GM23248 (cell line): ENCODE results near the gene FUT8. TPM values are rescaled to one million over a fixed set of nuclear protein-coding genes. Genes with fewer than 3 reads are reported as not detected.

Experiments
- DNase-seq: peaks from one replicate; pipeline ENCODE4 v3.0.0-alpha.2; 2015
- H2AFZ ChIP-seq: fragments of 200-600 bp; sonication (generic); 2 replicates; pipeline ENCODE4 v1.6.1; 2016; ENCODE audit warnings: antibody characterized with exemption
- H3F3A ChIP-seq: fragments of 200-600 bp; sonication (generic); 2 replicates; pipeline ENCODE4 v1.6.1; 2016; ENCODE audit warnings: mild to moderate bottlenecking, antibody characterized with exemption, mixed run types; ENCODE audit not compliant: insufficient read depth
- H3K27ac ChIP-seq: fragments of 200-600 bp; sonication (generic); 2 replicates; pipeline ENCODE4 v1.5.1; 2016; ENCODE audit warnings: mild to moderate bottlenecking
- H3K27me3 ChIP-seq: fragments of 200-600 bp; sonication (generic); replicated peaks from 2 replicates; pipeline ENCODE4 v1.6.1; 2016; ENCODE audit warnings: mild to moderate bottlenecking; ENCODE audit not compliant: insufficient read depth
- H3K36me3 ChIP-seq: fragments of 200-600 bp; sonication (generic); 2 replicates; pipeline ENCODE4 v1.6.1; 2016; ENCODE audit warnings: low read depth, mild to moderate bottlenecking
- H3K4me1 ChIP-seq: fragments of 200-600 bp; sonication (generic); 2 replicates; pipeline ENCODE4 v1.6.1; 2016; ENCODE audit warnings: mild to moderate bottlenecking; ENCODE audit not compliant: insufficient read depth
- H3K4me2 ChIP-seq: fragments of 200-600 bp; sonication (generic); one replicate; pipeline ENCODE4 v1.6.1; 2016; ENCODE audit warnings: mild to moderate bottlenecking; ENCODE audit not compliant: unreplicated experiment
- H3K4me3 ChIP-seq: fragments of 200-600 bp; sonication (generic); 2 replicates; pipeline ENCODE4 v1.5.1; 2016; ENCODE audit warnings: mild to moderate bottlenecking
- H3K79me2 ChIP-seq: fragments of 200-600 bp; sonication (generic); 2 replicates; pipeline ENCODE4 v1.6.1; 2016; ENCODE audit warnings: mild to moderate bottlenecking; ENCODE audit not compliant: insufficient read depth
- H3K9ac ChIP-seq: fragments of 200-600 bp; sonication (generic); 2 replicates; pipeline ENCODE4 v1.6.1; 2016; ENCODE audit warnings: mild to moderate bottlenecking
- H3K9me2 ChIP-seq: fragments of 200-600 bp; sonication (generic); 2 replicates; pipeline ENCODE4 v1.6.1; 2016; ENCODE audit warnings: mixed run types, mild to moderate bottlenecking, moderate library complexity; ENCODE audit not compliant: insufficient read depth
- H3K9me3 ChIP-seq: fragments of 200-600 bp; sonication (generic); one replicate; pipeline ENCODE4 v1.6.1; 2017; ENCODE audit warnings: low read depth
- H4K20me1 ChIP-seq: fragments of 200-600 bp; sonication (generic); 2 replicates; pipeline ENCODE4 v1.6.0; 2016; ENCODE audit not compliant: insufficient read depth
- EZH2 ChIP-seq: fragments of 200-600 bp; sonication (generic); IDR thresholded peaks from 2 replicates; pipeline ENCODE4 v1.6.1; 2018; ENCODE audit warnings: antibody characterized with exemption, mild to moderate bottlenecking; ENCODE audit not compliant: insufficient read depth, poor library complexity, severe bottlenecking
- EZH2phosphoT487 ChIP-seq: fragments of 200-600 bp; sonication (generic); IDR thresholded peaks from 2 replicates; pipeline ENCODE4 v1.6.1; 2018; ENCODE audit warnings: antibody characterized with exemption, moderate library complexity, mild to moderate bottlenecking, low read depth; ENCODE audit not compliant: insufficient read depth
- WGBS, 2 experiments: methylation state at CpG; one replicate each; pipeline ENCODE4 v1.1.6; 2015 to 2017; ENCODE audit warnings: low lambda C conversion rate in 2 of 2, low coverage in 1 of 2; ENCODE audit errors: missing lambda C conversion rate in 2 of 2; 5-methylcytosine and 5-hydroxymethylcytosine counted together
- in situ Hi-C: fragments of 300-500 bp; cut with MboI; formaldehyde crosslinking; loops from 2 replicates; pipeline ENCODE4 v1.15.0; 2020
- polyA plus RNA-seq: library from polyadenylated mRNA; unstranded; fragments of >200 nt; fragmentation: Nextera tagmentation; extraction: Ambion mirVana; gene quantifications from 2 replicates; pipeline ENCODE4 v1.2.1, GENCODE V29; 2016
- total RNA-seq: library from RNA; depleted of rRNA; stranded (reverse); fragments of >200 nt; shearing (Covaris generic); gene quantifications from 2 replicates; pipeline ENCODE4 v1.2.3, GENCODE V29; 2014

FUT8 gene
- total and polyA plus RNA-seq, 2 experiments from 2014 or later: 40.0 to 60.6 TPM

- in situ Hi-C loops: no loop called here
- Histone ChIP-seq H3K79me2 (no peaks in the 10 kb centered on the region), H2AFZ (no peak overlapping the region), H3K9me2 (no peaks in the 10 kb centered on the region), H3K4me2 (no peak overlapping the region), H3K4me3 (no peak overlapping the region), H4K20me1 (no peaks in the 10 kb centered on the region), H3K4me1 (no peaks in the 10 kb centered on the region), H3K36me3 (no peaks in the 10 kb centered on the region), H3K27me3 (no peaks in the 10 kb centered on the region), H3F3A (no peaks in the 10 kb centered on the region), H3K9me3 (no peaks in the 10 kb centered on the region), H3K27ac (no peak overlapping the region), H3K9ac (no peak overlapping the region)
- no peak for DNase-seq
- TF ChIP-seq EZH2phosphoT487 (no peak), EZH2 (no peak)
- 72 to 75% methylated on average over 3 of the region's 3 CpGs for WGBS, 2 experiments
Measured at GRCh38 chr14:65749287-65749686, 336.8 kb downstream of the FUT8 start.

GRCh38 chr14:65750906-65751305 is 338.4 kb downstream of the FUT8 start:
- TF ChIP-seq EZH2: no peak
- TF ChIP-seq EZH2phosphoT487: no peak
- Histone ChIP-seq H3K4me3 (no peak overlapping the region), H3K79me2 (no peaks in the 10 kb centered on the region), H3K9me3 (no peaks in the 10 kb centered on the region), H3K36me3 (no peaks in the 10 kb centered on the region), H3F3A (no peaks in the 10 kb centered on the region), H2AFZ (no peak overlapping the region), H3K27ac (no peak overlapping the region), H3K4me2 (no peak overlapping the region), H3K27me3 (no peaks in the 10 kb centered on the region), H4K20me1 (no peaks in the 10 kb centered on the region), H3K9ac (no peak overlapping the region), H3K4me1 (no peaks in the 10 kb centered on the region), H3K9me2 (no peaks in the 10 kb centered on the region)
- no peak for DNase-seq
- in situ Hi-C loops: no loop called here
- 53 to 57% methylated on average over 1 of the region's 1 CpG for WGBS, 2 experiments

GRCh38 chr14:65751510-65751909 is 339.0 kb downstream of the FUT8 start:
- no peaks in the 10 kb centered on the region for H3K79me2 ChIP-seq
- H3K9me2 ChIP-seq: no peaks in the 10 kb centered on the region
- H3K4me1 ChIP-seq: no peaks in the 10 kb centered on the region
- TF ChIP-seq EZH2 (no peak), EZH2phosphoT487 (no peak)
- no peak overlapping the region for H3K9ac ChIP-seq
- 64 to 65% methylated on average over 3 of the region's 3 CpGs for WGBS, 2 experiments
- no peaks in the 10 kb centered on the region for H3F3A ChIP-seq
- no peaks in the 10 kb centered on the region for H3K27me3 ChIP-seq
- H2AFZ ChIP-seq: no peak overlapping the region
- H3K36me3 ChIP-seq: no peaks in the 10 kb centered on the region
- in situ Hi-C loops: no loop called here
- no peak overlapping the region for H3K27ac ChIP-seq
- no peaks in the 10 kb centered on the region for H3K9me3 ChIP-seq
- no peak for DNase-seq
- H4K20me1 ChIP-seq: no peaks in the 10 kb centered on the region
- no peak overlapping the region for H3K4me2 ChIP-seq
- H3K4me3 ChIP-seq: no peak overlapping the region

DNA sequence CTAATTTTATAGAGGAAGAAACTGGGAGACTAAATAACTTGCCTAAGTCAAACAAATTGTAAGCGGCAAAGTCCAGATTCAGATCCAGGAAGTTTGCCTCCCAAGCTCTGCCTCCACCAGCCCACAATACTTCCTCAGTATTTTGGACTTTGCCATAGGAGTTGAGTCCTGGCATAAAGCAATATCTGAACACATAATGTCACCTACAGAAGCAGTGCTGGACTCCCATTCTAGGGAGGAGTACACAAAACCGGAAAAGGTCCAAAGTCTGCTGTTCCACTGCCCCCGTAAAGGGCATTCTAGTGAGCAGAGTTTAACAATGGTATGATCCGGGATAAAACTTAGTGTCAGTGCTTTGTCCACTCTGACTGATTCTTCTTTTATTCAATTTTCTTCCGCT is 340.5 kb downstream of the FUT8 start:
- DNase-seq: no peak
- Histone ChIP-seq H3K4me3 (no peak overlapping the region), H3K79me2 (no peaks in the 10 kb centered on the region), H3K9ac (no peak overlapping the region), H3K27ac (no peak overlapping the region), H3K4me1 (no peaks in the 10 kb centered on the region), H3K4me2 (no peak overlapping the region), H3K9me2 (no peaks in the 10 kb centered on the region), H3F3A (no peaks in the 10 kb centered on the region), H2AFZ (no peak overlapping the region), H4K20me1 (no peaks in the 10 kb centered on the region), H3K9me3 (no peaks in the 10 kb centered on the region), H3K36me3 (no peaks in the 10 kb centered on the region), H3K27me3 (no peaks in the 10 kb centered on the region)
- TF ChIP-seq EZH2phosphoT487 (no peak), EZH2 (no peak)
- WGBS, 2 experiments: 94 to 99% methylated on average over 5 of the region's 5 CpGs
- in situ Hi-C loops: no loop called here

- TF ChIP-seq EZH2phosphoT487 (no peak), EZH2 (no peak)
- no peaks in the 10 kb centered on the region for H3K9me3 ChIP-seq
- no peaks in the 10 kb centered on the region for H3F3A ChIP-seq
- H3K36me3 ChIP-seq: no peaks in the 10 kb centered on the region
- H2AFZ ChIP-seq: no peak overlapping the region
- WGBS, 2 experiments: 84 to 87% methylated on average over 6 of the region's 6 CpGs
- H4K20me1 ChIP-seq: no peaks in the 10 kb centered on the region
- no peaks in the 10 kb centered on the region for H3K4me1 ChIP-seq
- H3K9me2 ChIP-seq: no peaks in the 10 kb centered on the region
- no peaks in the 10 kb centered on the region for H3K27me3 ChIP-seq
- H3K79me2 ChIP-seq: no peaks in the 10 kb centered on the region
- H3K27ac ChIP-seq: no peak overlapping the region
- no peak overlapping the region for H3K9ac ChIP-seq
- DNase-seq: no peak
- H3K4me2 ChIP-seq: no peak overlapping the region
- H3K4me3 ChIP-seq: no peak overlapping the region
- in situ Hi-C loops: no loop called here
Measured at GRCh38 chr14:65755331-65755730, 342.8 kb downstream of the FUT8 start.
